MM.1S (cell line): ENCODE measurements around the gene EFEMP1.

Experiments used
- CTCF ChIP-seq: fragments of 300-600 bp; sonication (generic); IDR thresholded peaks from 2 replicates; pipeline ENCODE4 v1.5.1; 2016; ENCODE audit warnings: antibody characterized with exemption, low read length, mixed read lengths
- EZH2phosphoT487 ChIP-seq: fragments of 300-600 bp; sonication (generic); IDR thresholded peaks from 2 replicates; pipeline ENCODE4 v1.6.1; 2018; ENCODE audit warnings: antibody characterized with exemption, low read length

GRCh38 chr2:55883829-55884228 lies 39.8 kb downstream of the EFEMP1 start:
- TF ChIP-seq CTCF (no peak), EZH2phosphoT487 (no peak)
